ENCODE measurements around the gene C20orf204.

The C20orf204 gene

GRCh38 chr20:64062596-64063388 is 26.8 kb downstream of the C20orf204 start, which contains the start of gene TCEA2:
TSS of gene TCEA2 (plus strand) at chr20:64063198. CDS start at chr20:64063313, 115 bp downstream.
- H3K27me3 ChIP-seq = no peaks in the 10 kb centered on the region
- no peaks in the 10 kb centered on the region for H3K9me3 ChIP-seq
- TF ChIP-seq Cebpa-rat (IDR thresholded peaks at IDR 0.05) = no peak
- H3K36me3 ChIP-seq = no peaks in the 10 kb centered on the region
- H3K4me2 ChIP-seq = peak within 1 kb of the TSS; percentile 99
- H3K4me1 ChIP-seq = peaks cover 63% of the 10 kb centered on the region
- peak within 1 kb of the TSS; percentile 89 for H3K9ac ChIP-seq
- peak within 1 kb of the TSS; percentile 89 for H3K27ac ChIP-seq
- peaks cover 10% of the 10 kb centered on the region for H4K20me1 ChIP-seq
- peak within 1 kb of the TSS; percentile 97 for H3K4me3 ChIP-seq

- Histone ChIP-seq H3K27me3 (no peaks in the 10 kb centered on the region), H3K27ac (peak overlapping the region; percentile 89), H3K9me3 (no peaks in the 10 kb centered on the region), H3K9ac (peak overlapping the region; percentile 89), H4K20me1 (peaks cover 10% of the 10 kb centered on the region), H3K4me3 (peak overlapping the region; percentile 97), H3K4me2 (peak overlapping the region; percentile 99), H3K36me3 (no peaks in the 10 kb centered on the region), H3K4me1 (peaks cover 63% of the 10 kb centered on the region)
- TF ChIP-seq Cebpa-rat (IDR thresholded peaks at IDR 0.05) = no peak
Measured at GRCh38 chr20:64063389-64064144, 27.6 kb downstream of the C20orf204 start.

- Histone ChIP-seq H3K4me3 (peak overlapping the region; percentile 97), H4K20me1 (peaks cover 10% of the 10 kb centered on the region), H3K36me3 (no peaks in the 10 kb centered on the region), H3K27ac (peak overlapping the region; percentile 89), H3K4me1 (peaks cover 67% of the 10 kb centered on the region), H3K9me3 (no peaks in the 10 kb centered on the region), H3K9ac (peak overlapping the region; percentile 89), H3K27me3 (no peaks in the 10 kb centered on the region), H3K4me2 (peak overlapping the region; percentile 99)
- TF ChIP-seq Cebpa-rat (IDR thresholded peaks at IDR 0.05) = no peak
Measured at GRCh38 chr20:64064145-64064698, 28.2 kb downstream of the C20orf204 start.

DNA sequence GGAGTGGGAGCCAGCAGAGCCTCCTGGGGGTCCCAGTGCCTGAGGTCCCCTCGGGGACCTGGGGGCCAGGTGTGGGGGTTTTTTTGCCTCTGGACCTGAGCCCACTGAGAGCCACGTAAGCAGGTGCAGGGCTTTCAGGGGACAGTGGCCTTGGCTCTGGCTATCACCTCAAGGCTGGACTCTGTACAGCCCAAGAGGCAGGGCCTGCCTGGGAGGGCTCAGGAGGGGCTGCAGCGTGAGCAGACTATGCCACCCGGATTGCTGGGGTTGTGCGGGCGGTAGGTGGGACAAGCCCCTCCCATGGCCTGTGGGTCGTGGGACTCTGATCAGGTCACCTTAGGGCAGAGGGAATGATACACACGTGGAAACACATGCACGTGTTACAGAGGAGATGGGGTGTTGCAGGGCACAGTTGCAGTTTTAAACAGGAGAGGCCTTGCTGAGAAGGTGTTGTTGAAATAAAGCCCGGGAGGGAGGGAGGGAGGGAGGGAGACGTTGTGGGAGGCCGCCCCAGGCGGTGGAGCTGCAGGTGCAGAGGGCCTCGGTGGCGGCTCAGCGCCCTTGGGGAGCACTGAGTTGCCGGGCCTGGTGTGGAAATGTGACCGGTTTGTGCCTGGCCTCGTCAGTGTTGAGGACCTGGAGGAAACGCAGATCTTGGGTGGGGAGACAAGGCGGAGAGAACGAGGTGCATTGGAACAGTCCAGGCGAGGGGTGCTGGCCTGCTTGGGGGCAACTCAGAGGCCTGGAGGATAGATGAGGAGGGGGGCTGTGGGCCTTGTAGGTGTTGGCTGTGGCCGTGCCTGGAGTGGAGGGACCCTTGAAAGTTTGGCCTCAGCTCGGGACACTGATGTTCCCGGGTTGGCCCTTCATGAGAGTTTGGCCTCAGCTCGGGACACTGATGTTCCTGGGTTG is 29.3 kb downstream of the C20orf204 start:
- peak overlapping the region; percentile 36 for H3K4me3 ChIP-seq
- peak overlapping the region; percentile 48; the same call in 1 of the 2 replicates for H3K9ac ChIP-seq
- no peaks in the 10 kb centered on the region for H3K27me3 ChIP-seq
- no peaks in the 10 kb centered on the region; the same call in 1 of the 2 replicates for H3K36me3 ChIP-seq
- H3K4me2 ChIP-seq = peak overlapping the region; percentile 99
- TF ChIP-seq Cebpa-rat (IDR thresholded peaks at IDR 0.05) = no peak
- H3K9me3 ChIP-seq = no peaks in the 10 kb centered on the region
- H3K27ac ChIP-seq = peak overlapping the region; percentile 89
- H4K20me1 ChIP-seq = peaks cover 10% of the 10 kb centered on the region
- H3K4me1 ChIP-seq = peaks cover 78% of the 10 kb centered on the region

DNA sequence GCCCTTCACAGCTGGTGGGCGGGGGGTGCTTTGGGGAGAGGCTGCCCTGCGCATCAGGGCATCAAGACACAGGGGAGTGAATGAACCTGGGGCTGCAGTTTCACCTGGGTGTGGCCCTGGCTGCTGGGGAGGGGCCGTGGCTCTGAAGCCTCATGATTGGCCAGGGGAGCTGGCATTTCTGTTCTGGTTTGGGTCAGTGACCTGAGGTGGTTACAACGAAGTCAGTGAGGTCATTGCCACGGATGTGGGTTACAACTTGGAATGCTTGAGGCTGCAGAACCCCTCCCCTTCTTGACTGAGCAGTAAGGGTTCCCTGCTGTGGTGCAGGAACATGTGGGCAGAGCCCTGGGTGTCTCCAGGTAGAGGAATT is 30.0 kb downstream of the C20orf204 start:
- Histone ChIP-seq H3K4me2 (peak overlapping the region; percentile 99), H3K36me3 (no peaks in the 10 kb centered on the region; the same call in 1 of the 2 replicates), H3K4me1 (peaks cover 84% of the 10 kb centered on the region), H3K27ac (peak overlapping the region; percentile 80), H3K9me3 (no peaks in the 10 kb centered on the region), H3K4me3 (peak overlapping the region; percentile 36), H4K20me1 (peaks cover 10% of the 10 kb centered on the region), H3K9ac (peak overlapping the region; percentile 48; the same call in 1 of the 2 replicates), H3K27me3 (no peaks in the 10 kb centered on the region)
- TF ChIP-seq Cebpa-rat (IDR thresholded peaks at IDR 0.05) = no peak

- Histone ChIP-seq H3K9ac (0 out of 2 replicates have a peak overlapping the region, but pooled peaks have one; percentile 34), H3K36me3 (no peaks in the 10 kb centered on the region; the same call in 1 of the 2 replicates), H3K27ac (peak overlapping the region; percentile 80), H3K9me3 (no peaks in the 10 kb centered on the region), H4K20me1 (peaks cover 19% of the 10 kb centered on the region), H3K4me1 (peaks cover 93% of the 10 kb centered on the region), H3K4me2 (peak overlapping the region; percentile 99), H3K27me3 (no peaks in the 10 kb centered on the region), H3K4me3 (no peak overlapping the region)
- no peak for TF ChIP-seq Cebpa-rat (IDR thresholded peaks at IDR 0.05)
Measured at GRCh38 chr20:64067005-64067632, 31.1 kb downstream of the C20orf204 start.

DNA sequence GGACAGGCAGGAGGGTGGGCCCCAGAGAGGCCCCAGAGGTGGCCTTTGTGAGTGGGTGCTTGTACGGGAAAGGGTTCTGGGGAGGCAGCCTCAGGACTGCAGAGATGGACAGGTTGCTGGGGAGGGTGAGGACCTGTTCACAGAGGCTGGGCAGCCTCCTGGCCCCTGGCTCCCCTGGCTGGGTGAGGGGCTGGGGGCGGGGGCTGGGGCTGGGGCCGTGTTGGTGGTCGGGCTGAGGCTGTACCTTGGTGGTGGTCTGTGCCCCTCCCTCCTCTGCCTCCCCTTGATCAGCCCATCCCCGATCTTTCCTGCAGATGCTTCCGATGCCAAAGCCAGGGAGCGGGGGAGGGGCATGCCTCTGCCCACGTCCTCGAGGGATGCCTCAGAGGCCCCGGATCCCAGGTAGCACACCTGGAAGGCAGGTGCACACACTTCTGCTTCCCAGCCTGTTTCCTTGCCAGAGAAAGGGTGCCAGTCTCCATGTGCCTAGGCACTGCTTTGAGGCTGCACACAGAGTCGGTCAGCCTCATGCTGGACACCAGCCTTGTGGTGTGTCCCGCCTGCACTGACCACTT is 31.8 kb downstream of the C20orf204 start:
- Histone ChIP-seq H3K36me3 (no peaks in the 10 kb centered on the region; the same call in 1 of the 2 replicates), H3K27ac (peak overlapping the region; percentile 80; the same call in 1 of the 2 replicates), H3K4me2 (peak overlapping the region; percentile 99), H3K27me3 (no peaks in the 10 kb centered on the region), H4K20me1 (peaks cover 26% of the 10 kb centered on the region), H3K4me1 (peaks cover 93% of the 10 kb centered on the region), H3K9ac (0 out of 2 replicates have a peak overlapping the region, but pooled peaks have one; percentile 34), H3K9me3 (no peaks in the 10 kb centered on the region), H3K4me3 (no peak overlapping the region)
- TF ChIP-seq Cebpa-rat (IDR thresholded peaks at IDR 0.05) = no peak
